SK-N-SH (cell line): ENCODE data around the gene TRMU. TPM values are rescaled to one million over a fixed set of nuclear protein-coding genes. Genes with fewer than 3 reads are reported as not detected.

ENCODE experiments used
- CTCF ChIA-PET: fragments of 300-600, 350-600 bp; formaldehyde crosslinking; extraction: SDS; loops from one replicate; lab custom pipeline; 2021; lab: Yijun Ruan, JAX
- POLR2A ChIA-PET: fragments of 350-600 bp; sonication (Branson Sonifier 250); formaldehyde crosslinking; extraction: SDS; loops from one replicate; lab custom pipeline; 2020; ENCODE audit warnings: antibody characterized with exemption, inconsistent platforms; lab: Yijun Ruan, JAX
- DNase-seq: peaks from one replicate; pipeline ENCODE4 v3.0.0; 2012
- H2AFZ ChIP-seq: fragments of 200-600 bp; sonication (generic); 2 replicates; pipeline ENCODE4 v1.8.1; 2016; ENCODE audit warnings: antibody characterized with exemption, mild to moderate bottlenecking, low read depth
- H3F3A ChIP-seq: fragments of 200-600 bp; sonication (generic); replicated peaks from 2 replicates; pipeline ENCODE3; 2016; ENCODE audit warnings: antibody characterized with exemption, mild to moderate bottlenecking; ENCODE audit not compliant: insufficient read depth
- H3K27ac ChIP-seq, 2 experiments: fragments of 200-500 bp in 1 of 2; fragments of 200-600 bp in 1 of 2; sonication (Bioruptor generic) in 1 of 2; sonication (generic), shearing (Covaris generic) in 1 of 2; 2 replicates each; pipeline versions ENCODE4 v1.5.1 to v1.6.1; 2014 to 2016; ENCODE audit warnings: low read depth in 2 of 2, inconsistent platforms in 1 of 2, low read length in 1 of 2, mild to moderate bottlenecking in 1 of 2, mixed read lengths in 1 of 2
- H3K27me3 ChIP-seq: fragments of 200-600 bp; sonication (generic), shearing (Covaris generic); 2 replicates; pipeline ENCODE4 v1.6.1; 2016; ENCODE audit warnings: mixed run types; ENCODE audit not compliant: insufficient read depth
- H3K36me3 ChIP-seq, 2 experiments: fragments of 200-500 bp in 1 of 2; fragments of 200-600 bp in 1 of 2; sonication (Bioruptor generic) in 1 of 2; sonication (generic) in 1 of 2; replicated peaks in 1 of 2; 2 replicates each; pipeline versions ENCODE3 to v1.5.1; 2014 to 2016; ENCODE audit warnings: low read length in 1 of 2, mild to moderate bottlenecking in 1 of 2; ENCODE audit not compliant: insufficient read depth in 2 of 2, control insufficient read depth in 1 of 2
- H3K4me1 ChIP-seq, 2 experiments: fragments of 200-500 bp in 1 of 2; fragments of 200-600 bp in 1 of 2; sonication (Bioruptor generic) in 1 of 2; sonication (generic), shearing (Covaris generic) in 1 of 2; 2 replicates each; pipeline versions ENCODE4 v1.5.1 to v1.6.1; 2014 to 2016; ENCODE audit warnings: low read depth in 1 of 2, low read length in 1 of 2, mixed run types in 1 of 2; ENCODE audit not compliant: insufficient read depth in 2 of 2, control insufficient read depth in 1 of 2
- H3K4me2 ChIP-seq: fragments of 200-600 bp; sonication (generic), shearing (Covaris generic); 2 replicates; pipeline ENCODE4 v1.6.1; 2017; ENCODE audit warnings: mixed run types
- H3K4me3 ChIP-seq, 2 experiments: fragments of 200-500 bp in 1 of 2; fragments of 200-600 bp in 1 of 2; sonication (Bioruptor generic) in 1 of 2; sonication (generic), shearing (Covaris generic) in 1 of 2; 2 replicates each; pipeline versions ENCODE4 v1.5.1 to v1.8.1; 2014 to 2016; ENCODE audit warnings: low read depth in 2 of 2, inconsistent platforms in 1 of 2, low read length in 1 of 2, mild to moderate bottlenecking in 1 of 2, mixed read lengths in 1 of 2, moderate library complexity in 1 of 2
- H3K79me2 ChIP-seq: fragments of 200-600 bp; sonication (generic); 2 replicates; pipeline ENCODE4 v1.8.1; 2017; ENCODE audit warnings: mild to moderate bottlenecking; ENCODE audit not compliant: insufficient read depth
- H3K9ac ChIP-seq: fragments of 200-600 bp; sonication (generic); 2 replicates; pipeline ENCODE4 v1.6.1; 2017; ENCODE audit warnings: mixed run types
- H3K9me2 ChIP-seq: fragments of 200-600 bp; sonication (generic); 2 replicates; pipeline ENCODE4 v1.6.1; 2017; ENCODE audit warnings: mixed run types
- H3K9me3 ChIP-seq: fragments of 200-600 bp; sonication (generic); 2 replicates; pipeline ENCODE4 v1.6.1; 2017; ENCODE audit warnings: mixed run types, mild to moderate bottlenecking, moderate library complexity
- H4K20me1 ChIP-seq: fragments of 200-600 bp; sonication (generic); 2 replicates; pipeline ENCODE4 v1.6.1; 2017; ENCODE audit warnings: mild to moderate bottlenecking, mixed run types; ENCODE audit not compliant: insufficient read depth
- CHD2 ChIP-seq: fragments of 150-350 bp; IDR thresholded peaks from 2 replicates; pipeline ENCODE4 v1.6.1; 2018; ENCODE audit warnings: low read length; ENCODE audit not compliant: partially characterized antibody
- CTCF ChIP-seq: fragments of 200-600 bp; sonication (generic); IDR thresholded peaks from 2 replicates; pipeline ENCODE4 v1.6.1; 2017; ENCODE audit warnings: antibody characterized with exemption, mild to moderate bottlenecking, moderate library complexity
- ELF1 ChIP-seq: IDR thresholded peaks from 2 replicates; pipeline ENCODE4 v1.4.0; 2012
- EP300 ChIP-seq, 2 experiments: IDR thresholded peaks; 2 replicates each; pipeline versions ENCODE4 v1.4.0 to v1.6.1; 2012; ENCODE audit warnings: borderline replicate concordance in 1 of 2, low read depth in 1 of 2, low read length in 1 of 2
- EZH2phosphoT487 ChIP-seq: fragments of 200-600 bp; sonication (generic); IDR thresholded peaks from 2 replicates; pipeline ENCODE4 v1.6.1; 2017; ENCODE audit warnings: low read depth, mixed run types, mild to moderate bottlenecking, antibody characterized with exemption, moderate library complexity, borderline replicate concordance
- FOXJ3 ChIP-seq: sonication (generic); formaldehyde crosslinking; IDR thresholded peaks from 2 replicates; pipeline ENCODE4 v1.5.1; 2020; ENCODE audit warnings: mild to moderate bottlenecking, missing genetic modification reagents
- FOXM1 ChIP-seq: IDR thresholded peaks from 2 replicates; pipeline ENCODE4 v1.4.0; 2012; ENCODE audit warnings: low read depth, mild to moderate bottlenecking
- GABPA ChIP-seq: IDR thresholded peaks from 2 replicates; pipeline ENCODE4 v1.4.0; 2012; ENCODE audit warnings: low read depth, mild to moderate bottlenecking
- JUND ChIP-seq: IDR thresholded peaks from 2 replicates; pipeline ENCODE4 v1.4.0; 2012
- MEF2A ChIP-seq: IDR thresholded peaks from 2 replicates; pipeline ENCODE4 v1.4.0; 2012; ENCODE audit warnings: low read depth, borderline replicate concordance
- MXI1 ChIP-seq: IDR thresholded peaks from 2 replicates; pipeline ENCODE4 v1.6.1; 2012; ENCODE audit warnings: mild to moderate bottlenecking, low read depth, low read length, improper control_type of control experiment
- NFIC ChIP-seq: IDR thresholded peaks from 2 replicates; pipeline ENCODE4 v1.4.0; 2012; ENCODE audit warnings: borderline replicate concordance
- RCOR1 ChIP-seq: fragments of 150-350 bp; IDR thresholded peaks from 2 replicates; pipeline ENCODE4 v1.6.1; 2017; ENCODE audit warnings: antibody characterized with exemption, low read length
- TEAD4 ChIP-seq: IDR thresholded peaks from 2 replicates; pipeline ENCODE4 v1.4.0; 2012; ENCODE audit warnings: mild to moderate bottlenecking, borderline replicate concordance; ENCODE audit not compliant: insufficient read depth
- YY1 ChIP-seq: IDR thresholded peaks from 2 replicates; pipeline ENCODE4 v1.4.0; 2012; ENCODE audit warnings: low read depth, mild to moderate bottlenecking
- WGBS: methylation state at CpG from one replicate; pipeline ENCODE4 v1.1.6; 2017; ENCODE audit warnings: low lambda C conversion rate; 5-methylcytosine and 5-hydroxymethylcytosine counted together
- polyA plus RNA-seq, 3 experiments: library from polyadenylated mRNA; depleted of rRNA; stranded (reverse); fragments of >200 nt; gene quantifications; 2 replicates each; pipeline ENCODE4 v1.2.3, GENCODE V29; 2012
- TF ChIP-seq, protein P1 (sequence below): IDR thresholded peaks from 2 replicates; pipeline ENCODE4 v1.6.1; 2012; ENCODE audit warnings: mild to moderate bottlenecking, low read depth, low read length, moderate library complexity
- TF ChIP-seq, protein P2 (sequence below): fragments of 150-350 bp; IDR thresholded peaks from 2 replicates; pipeline ENCODE4 v1.6.1; 2016; ENCODE audit warnings: mild to moderate bottlenecking, low read depth, low read length
- TF ChIP-seq, protein P3 (sequence below): IDR thresholded peaks from 2 replicates; pipeline ENCODE4 v1.4.0; 2012; ENCODE audit warnings: low read depth

Gene TRMU
- polyA plus RNA-seq, 1 of the 3 experiments (the other 2 are of a cell fraction), result 47.1 TPM

DNA sequence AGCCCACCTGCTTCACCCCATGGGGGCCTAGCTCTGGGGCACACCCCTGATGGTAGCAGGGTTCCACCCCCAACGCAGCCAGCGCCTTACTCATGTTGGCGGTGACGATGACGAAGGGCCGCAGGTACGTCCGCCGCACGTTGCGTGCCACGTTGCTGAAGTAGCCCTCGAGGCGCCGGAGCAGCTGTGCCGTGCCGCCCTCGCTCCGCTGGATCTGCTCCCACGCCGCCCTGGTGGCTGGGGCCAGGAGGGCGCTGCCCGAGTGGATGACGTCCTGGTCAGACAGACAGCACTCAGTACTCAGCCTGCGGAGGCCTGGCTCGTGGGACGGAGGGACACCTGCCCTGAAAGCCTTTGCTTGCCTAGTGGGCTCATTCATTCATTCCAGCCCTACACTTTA, 50.8 kb downstream of the TRMU start:
- Histone ChIP-seq H3K9ac (no peak overlapping the region), H3F3A (no peaks in the 10 kb centered on the region), H3K4me3 (no peak overlapping the region), H3K9me3 (no peaks in the 10 kb centered on the region), H3K27me3 (no peaks in the 10 kb centered on the region), H3K27ac (no peak overlapping the region), H4K20me1 (no peaks in the 10 kb centered on the region), H3K79me2 (no peaks in the 10 kb centered on the region), H3K9me2 (no peaks in the 10 kb centered on the region), H3K36me3 (no peaks in the 10 kb centered on the region), H3K4me1 (no peaks in the 10 kb centered on the region; a peak in 1 of 4 replicates), H3K4me2 (no peak overlapping the region), H2AFZ (no peak overlapping the region)
- no peak for DNase-seq
- WGBS, result 85% methylated on average over 23 of the region's 27 CpGs
- ChIA-PET CTCF (interaction anchor here (1.4 kb wide), 2 partner anchors 9 to 19 kb away, joined by 3 read pairs; no protein-coding TSS in a partner anchor), POLR2A (no interaction called here)
- peak; percentile 14; the same call in 1 of the 2 replicates for TF ChIP-seq CTCF
- no peak for TF ChIP-seq GABPA

DNA sequence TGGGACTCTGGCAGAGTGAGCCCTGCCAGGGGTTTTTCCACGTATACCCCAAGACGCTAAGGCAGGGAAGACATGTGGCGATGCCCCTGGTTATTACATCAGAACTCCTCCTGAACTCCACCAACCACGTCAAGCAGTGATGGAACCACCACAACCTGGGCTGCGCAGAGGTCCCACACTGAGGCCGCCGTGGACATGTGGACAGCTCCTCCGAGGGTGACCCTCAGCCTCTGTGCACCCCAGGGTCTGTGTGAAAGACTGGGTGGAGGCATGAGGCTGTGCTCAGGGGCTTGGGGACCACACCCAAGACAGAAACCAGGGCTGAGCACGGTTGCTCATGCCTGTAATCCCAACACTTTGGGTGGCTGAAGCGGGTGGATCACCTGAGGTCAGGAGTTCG, 52.2 kb downstream of the TRMU start:
- 89% methylated on average over 10 of the region's 11 CpGs for WGBS
- no peak for DNase-seq
- Histone ChIP-seq H2AFZ (no peak overlapping the region), H3K9me3 (no peaks in the 10 kb centered on the region), H3K27ac (no peak overlapping the region), H3K36me3 (no peaks in the 10 kb centered on the region), H3K79me2 (no peaks in the 10 kb centered on the region), H3F3A (no peaks in the 10 kb centered on the region), H3K4me2 (no peak overlapping the region), H3K9ac (no peak overlapping the region), H3K27me3 (no peaks in the 10 kb centered on the region), H3K4me1 (no peaks in the 10 kb centered on the region; a peak in 1 of 4 replicates), H3K4me3 (no peak overlapping the region), H4K20me1 (no peaks in the 10 kb centered on the region), H3K9me2 (no peaks in the 10 kb centered on the region)
- POLR2A ChIA-PET, result no interaction called here
- CTCF ChIA-PET, result interaction anchor here (1.4 kb wide), 1 partner anchor 20 kb away, joined by 3 read pairs; no protein-coding TSS in a partner anchor
- TF ChIP-seq FOXM1, result no peak
- TF ChIP-seq ELF1, result no peak
- TF ChIP-seq, protein P1, sequence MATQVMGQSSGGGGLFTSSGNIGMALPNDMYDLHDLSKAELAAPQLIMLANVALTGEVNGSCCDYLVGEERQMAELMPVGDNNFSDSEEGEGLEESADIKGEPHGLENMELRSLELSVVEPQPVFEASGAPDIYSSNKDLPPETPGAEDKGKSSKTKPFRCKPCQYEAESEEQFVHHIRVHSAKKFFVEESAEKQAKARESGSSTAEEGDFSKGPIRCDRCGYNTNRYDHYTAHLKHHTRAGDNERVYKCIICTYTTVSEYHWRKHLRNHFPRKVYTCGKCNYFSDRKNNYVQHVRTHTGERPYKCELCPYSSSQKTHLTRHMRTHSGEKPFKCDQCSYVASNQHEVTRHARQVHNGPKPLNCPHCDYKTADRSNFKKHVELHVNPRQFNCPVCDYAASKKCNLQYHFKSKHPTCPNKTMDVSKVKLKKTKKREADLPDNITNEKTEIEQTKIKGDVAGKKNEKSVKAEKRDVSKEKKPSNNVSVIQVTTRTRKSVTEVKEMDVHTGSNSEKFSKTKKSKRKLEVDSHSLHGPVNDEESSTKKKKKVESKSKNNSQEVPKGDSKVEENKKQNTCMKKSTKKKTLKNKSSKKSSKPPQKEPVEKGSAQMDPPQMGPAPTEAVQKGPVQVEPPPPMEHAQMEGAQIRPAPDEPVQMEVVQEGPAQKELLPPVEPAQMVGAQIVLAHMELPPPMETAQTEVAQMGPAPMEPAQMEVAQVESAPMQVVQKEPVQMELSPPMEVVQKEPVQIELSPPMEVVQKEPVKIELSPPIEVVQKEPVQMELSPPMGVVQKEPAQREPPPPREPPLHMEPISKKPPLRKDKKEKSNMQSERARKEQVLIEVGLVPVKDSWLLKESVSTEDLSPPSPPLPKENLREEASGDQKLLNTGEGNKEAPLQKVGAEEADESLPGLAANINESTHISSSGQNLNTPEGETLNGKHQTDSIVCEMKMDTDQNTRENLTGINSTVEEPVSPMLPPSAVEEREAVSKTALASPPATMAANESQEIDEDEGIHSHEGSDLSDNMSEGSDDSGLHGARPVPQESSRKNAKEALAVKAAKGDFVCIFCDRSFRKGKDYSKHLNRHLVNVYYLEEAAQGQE, result no peak
- no peak for TF ChIP-seq CTCF
- TF ChIP-seq, protein P2, sequence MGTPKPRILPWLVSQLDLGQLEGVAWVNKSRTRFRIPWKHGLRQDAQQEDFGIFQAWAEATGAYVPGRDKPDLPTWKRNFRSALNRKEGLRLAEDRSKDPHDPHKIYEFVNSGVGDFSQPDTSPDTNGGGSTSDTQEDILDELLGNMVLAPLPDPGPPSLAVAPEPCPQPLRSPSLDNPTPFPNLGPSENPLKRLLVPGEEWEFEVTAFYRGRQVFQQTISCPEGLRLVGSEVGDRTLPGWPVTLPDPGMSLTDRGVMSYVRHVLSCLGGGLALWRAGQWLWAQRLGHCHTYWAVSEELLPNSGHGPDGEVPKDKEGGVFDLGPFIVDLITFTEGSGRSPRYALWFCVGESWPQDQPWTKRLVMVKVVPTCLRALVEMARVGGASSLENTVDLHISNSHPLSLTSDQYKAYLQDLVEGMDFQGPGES, result no peak
- TF ChIP-seq, protein P3, sequence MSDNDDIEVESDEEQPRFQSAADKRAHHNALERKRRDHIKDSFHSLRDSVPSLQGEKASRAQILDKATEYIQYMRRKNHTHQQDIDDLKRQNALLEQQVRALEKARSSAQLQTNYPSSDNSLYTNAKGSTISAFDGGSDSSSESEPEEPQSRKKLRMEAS, result no peak
- no peak for TF ChIP-seq EZH2phosphoT487
- no peak for TF ChIP-seq JUND
- TF ChIP-seq FOXJ3 (CRISPR knock-in tag), result no peak
- no peak for TF ChIP-seq EP300 (IDR thresholded peaks at IDR 0.05; ENCODE audit: borderline replicate concordance in 1 of 2, low read depth in 1 of 2, low read length in 1 of 2)
- TF ChIP-seq MXI1, result no peak
- TF ChIP-seq YY1, result no peak
- no peak for TF ChIP-seq TEAD4
- TF ChIP-seq CHD2, result no peak
- TF ChIP-seq MEF2A, result no peak
- no peak for TF ChIP-seq RCOR1
- TF ChIP-seq NFIC, result no peak
